ENCODE data around the gene TRIM5. TPM values are rescaled to one million over a fixed set of nuclear protein-coding genes. Genes with fewer than 3 reads are reported as not detected.
"Not testable (repeated sequence)": the region's sequence is repeated elsewhere in the genome, so short reads cannot be mapped to it uniquely, and the experiment has no call there.

The TRIM5 gene
- total RNA-seq, 1 donor from 2014 or later, result 12.5 TPM

GRCh38 chr11:5671831-5672230 is 13.0 kb downstream of the TRIM5 start:
- H3K27ac ChIP-seq (ENCODE audit: low read depth, low read length), result no peak overlapping the region
- peaks cover 0 to 6% (median 4%) of the 10 kb centered on the region in 3 donors for H3K36me3 ChIP-seq (ENCODE audit: control insufficient read depth in 3 of 3, insufficient read depth in 3 of 3, low read length in 3 of 3)
- H3K4me3 ChIP-seq (ENCODE audit: low read length in 3 of 3), result no peak overlapping the region
- H3K9ac ChIP-seq (ENCODE audit: low read depth in 1 of 3, low read length in 3 of 3), result no peak overlapping the region
- H3K9me3 ChIP-seq (ENCODE audit: control insufficient read depth in 3 of 3, low read length in 3 of 3), result no peaks in the 10 kb centered on the region
- no peaks in the 10 kb centered on the region for H3K27me3 ChIP-seq (ENCODE audit: control insufficient read depth in 3 of 3, insufficient read depth in 3 of 3, low read length in 3 of 3)
- no peaks in the 10 kb centered on the region for H3K4me1 ChIP-seq (ENCODE audit: control insufficient read depth in 3 of 3, insufficient read depth in 3 of 3, low read length in 3 of 3)

GRCh38 chr11:5666402-5666793 is 18.5 kb downstream of the TRIM5 start:
- Histone ChIP-seq H3K9ac (ENCODE audit: low read depth in 1 of 3, low read length in 3 of 3) (no peak overlapping the region), H3K4me3 (ENCODE audit: low read length in 3 of 3) (no peak overlapping the region), H3K9me3 (ENCODE audit: control insufficient read depth in 3 of 3, low read length in 3 of 3) (no peaks in the 10 kb centered on the region), H3K27ac (ENCODE audit: low read depth, low read length) (no peak overlapping the region), H3K4me1 (ENCODE audit: control insufficient read depth in 3 of 3, insufficient read depth in 3 of 3, low read length in 3 of 3) (no peaks in the 10 kb centered on the region), H3K27me3 (ENCODE audit: control insufficient read depth in 3 of 3, insufficient read depth in 3 of 3, low read length in 3 of 3) (no peaks in the 10 kb centered on the region), H3K36me3 (ENCODE audit: control insufficient read depth in 3 of 3, insufficient read depth in 3 of 3, low read length in 3 of 3) (peaks cover 0 to 5% (median 0%) of the 10 kb centered on the region in 3 donors)

- no peaks in the 10 kb centered on the region for H3K4me1 ChIP-seq (ENCODE audit: control insufficient read depth in 3 of 3, insufficient read depth in 3 of 3, low read length in 3 of 3)
- no peaks in the 10 kb centered on the region for H3K9me3 ChIP-seq (ENCODE audit: control insufficient read depth in 3 of 3, low read length in 3 of 3)
- no peak overlapping the region for H3K4me3 ChIP-seq (ENCODE audit: low read length in 3 of 3)
- no peak overlapping the region for H3K9ac ChIP-seq (ENCODE audit: low read depth in 1 of 3, low read length in 3 of 3)
- H3K27ac ChIP-seq (ENCODE audit: low read depth, low read length), result no peak overlapping the region
- peaks cover 0 to 5% (median 0%) of the 10 kb centered on the region in 3 donors for H3K36me3 ChIP-seq (ENCODE audit: control insufficient read depth in 3 of 3, insufficient read depth in 3 of 3, low read length in 3 of 3)
- H3K27me3 ChIP-seq (ENCODE audit: control insufficient read depth in 3 of 3, insufficient read depth in 3 of 3, low read length in 3 of 3), result no peaks in the 10 kb centered on the region
These were observed 19.0 kb downstream of the TRIM5 start for GRCh38 chr11:5665746-5666401.

GRCh38 chr11:5665051-5665570 is 19.8 kb downstream of the TRIM5 start:
- no peak overlapping the region for H3K27ac ChIP-seq (ENCODE audit: low read depth, low read length)
- H3K27me3 ChIP-seq (ENCODE audit: control insufficient read depth in 3 of 3, insufficient read depth in 3 of 3, low read length in 3 of 3), result no peaks in the 10 kb centered on the region
- H3K36me3 ChIP-seq (ENCODE audit: control insufficient read depth in 3 of 3, insufficient read depth in 3 of 3, low read length in 3 of 3), result peaks cover 0 to 5% (median 0%) of the 10 kb centered on the region in 3 donors
- no peaks in the 10 kb centered on the region for H3K4me1 ChIP-seq (ENCODE audit: control insufficient read depth in 3 of 3, insufficient read depth in 3 of 3, low read length in 3 of 3)
- no peak overlapping the region for H3K4me3 ChIP-seq (ENCODE audit: low read length in 3 of 3)
- no peaks in the 10 kb centered on the region for H3K9me3 ChIP-seq (ENCODE audit: control insufficient read depth in 3 of 3, low read length in 3 of 3)
- H3K9ac ChIP-seq (ENCODE audit: low read depth in 1 of 3, low read length in 3 of 3), result no peak overlapping the region

GRCh38 chr11:5663511-5663910 is 21.4 kb downstream of the TRIM5 start:
- Histone ChIP-seq H3K27ac (ENCODE audit: low read depth, low read length) (no peak overlapping the region), H3K9ac (ENCODE audit: low read depth in 1 of 3, low read length in 3 of 3) (no peak overlapping the region), H3K9me3 (ENCODE audit: control insufficient read depth in 3 of 3, low read length in 3 of 3) (no peaks in the 10 kb centered on the region), H3K36me3 (ENCODE audit: control insufficient read depth in 3 of 3, insufficient read depth in 3 of 3, low read length in 3 of 3) (peaks cover 0 to 5% (median 0%) of the 10 kb centered on the region in 3 donors), H3K27me3 (ENCODE audit: control insufficient read depth in 3 of 3, insufficient read depth in 3 of 3, low read length in 3 of 3) (no peaks in the 10 kb centered on the region), H3K4me1 (ENCODE audit: control insufficient read depth in 3 of 3, insufficient read depth in 3 of 3, low read length in 3 of 3) (no peaks in the 10 kb centered on the region), H3K4me3 (ENCODE audit: low read length in 3 of 3) (no peak overlapping the region)

- peaks cover 0 to 2% (median 0%) of the 10 kb centered on the region in 3 donors for H3K36me3 ChIP-seq (ENCODE audit: control insufficient read depth in 3 of 3, insufficient read depth in 3 of 3, low read length in 3 of 3)
- H3K27me3 ChIP-seq (ENCODE audit: control insufficient read depth in 3 of 3, insufficient read depth in 3 of 3, low read length in 3 of 3), result no peaks in the 10 kb centered on the region
- H3K4me3 ChIP-seq (ENCODE audit: low read length in 3 of 3), result no peak overlapping the region
- peaks cover 0 to 2% (median 0%) of the 10 kb centered on the region in 3 donors for H3K9me3 ChIP-seq (ENCODE audit: control insufficient read depth in 3 of 3, low read length in 3 of 3)
- H3K27ac ChIP-seq (ENCODE audit: low read depth, low read length), result no peak overlapping the region
- H3K9ac ChIP-seq (ENCODE audit: low read depth in 1 of 3, low read length in 3 of 3), result no peak overlapping the region
- H3K4me1 ChIP-seq (ENCODE audit: control insufficient read depth in 3 of 3, insufficient read depth in 3 of 3, low read length in 3 of 3), result no peaks in the 10 kb centered on the region
These were observed 26.6 kb downstream of the TRIM5 start for GRCh38 chr11:5658318-5658717.

GRCh38 chr11:5656956-5657355 is 27.9 kb downstream of the TRIM5 start:
- not testable (repeated sequence) for H3K27ac ChIP-seq (ENCODE audit: low read depth, low read length); H3K9ac ChIP-seq (ENCODE audit: low read depth in 1 of 3, low read length in 3 of 3); H3K36me3 ChIP-seq (ENCODE audit: control insufficient read depth in 3 of 3, insufficient read depth in 3 of 3, low read length in 3 of 3); H3K4me1 ChIP-seq (ENCODE audit: control insufficient read depth in 3 of 3, insufficient read depth in 3 of 3, low read length in 3 of 3); H3K27me3 ChIP-seq (ENCODE audit: control insufficient read depth in 3 of 3, insufficient read depth in 3 of 3, low read length in 3 of 3); H3K4me3 ChIP-seq (ENCODE audit: low read length in 3 of 3); H3K9me3 ChIP-seq (ENCODE audit: control insufficient read depth in 3 of 3, low read length in 3 of 3)

GRCh38 chr11:5655474-5655873 is 29.4 kb downstream of the TRIM5 start:
- Histone ChIP-seq H3K9me3 (ENCODE audit: control insufficient read depth in 3 of 3, low read length in 3 of 3) (peaks cover 0 to 2% (median 0%) of the 10 kb centered on the region in 3 donors), H3K27ac (ENCODE audit: low read depth, low read length) (no peak overlapping the region), H3K36me3 (ENCODE audit: control insufficient read depth in 3 of 3, insufficient read depth in 3 of 3, low read length in 3 of 3) (peaks cover 0 to 2% (median 0%) of the 10 kb centered on the region in 3 donors), H3K4me1 (ENCODE audit: control insufficient read depth in 3 of 3, insufficient read depth in 3 of 3, low read length in 3 of 3) (no peaks in the 10 kb centered on the region), H3K27me3 (ENCODE audit: control insufficient read depth in 3 of 3, insufficient read depth in 3 of 3, low read length in 3 of 3) (no peaks in the 10 kb centered on the region), H3K4me3 (ENCODE audit: low read length in 3 of 3) (no peak overlapping the region), H3K9ac (ENCODE audit: low read depth in 1 of 3, low read length in 3 of 3) (no peak overlapping the region)

GRCh38 chr11:5646139-5646538 is 38.7 kb downstream of the TRIM5 start:
- Histone ChIP-seq H3K27me3 (ENCODE audit: control insufficient read depth in 3 of 3, insufficient read depth in 3 of 3, low read length in 3 of 3) (no peaks in the 10 kb centered on the region), H3K9ac (ENCODE audit: low read depth in 1 of 3, low read length in 3 of 3) (no peak overlapping the region), H3K4me1 (ENCODE audit: control insufficient read depth in 3 of 3, insufficient read depth in 3 of 3, low read length in 3 of 3) (no peaks in the 10 kb centered on the region), H3K36me3 (ENCODE audit: control insufficient read depth in 3 of 3, insufficient read depth in 3 of 3, low read length in 3 of 3) (peaks cover 0 to 10% (median 7%) of the 10 kb centered on the region in 3 donors), H3K9me3 (ENCODE audit: control insufficient read depth in 3 of 3, low read length in 3 of 3) (no peaks in the 10 kb centered on the region), H3K27ac (ENCODE audit: low read depth, low read length) (no peak overlapping the region), H3K4me3 (ENCODE audit: low read length in 3 of 3) (no peak overlapping the region)

GRCh38 chr11:5643585-5643984 is 41.3 kb downstream of the TRIM5 start:
- H3K9me3 ChIP-seq (ENCODE audit: control insufficient read depth in 3 of 3, low read length in 3 of 3), result no peaks in the 10 kb centered on the region
- H3K9ac ChIP-seq (ENCODE audit: low read depth in 1 of 3, low read length in 3 of 3), result no peak overlapping the region
- H3K27me3 ChIP-seq (ENCODE audit: control insufficient read depth in 3 of 3, insufficient read depth in 3 of 3, low read length in 3 of 3), result no peaks in the 10 kb centered on the region
- no peak overlapping the region for H3K27ac ChIP-seq (ENCODE audit: low read depth, low read length)
- H3K4me3 ChIP-seq (ENCODE audit: low read length in 3 of 3), result no peak overlapping the region
- peaks cover 0 to 10% (median 7%) of the 10 kb centered on the region in 3 donors for H3K36me3 ChIP-seq (ENCODE audit: control insufficient read depth in 3 of 3, insufficient read depth in 3 of 3, low read length in 3 of 3)
- H3K4me1 ChIP-seq (ENCODE audit: control insufficient read depth in 3 of 3, insufficient read depth in 3 of 3, low read length in 3 of 3), result no peaks in the 10 kb centered on the region
